ENCODE results near the gene ADH1B.

- TF ChIP-seq POLR2A (IDR thresholded peaks at IDR 0.05) (no peak), CTCF (IDR thresholded peaks at IDR 0.05) (no peak), EP300 (IDR thresholded peaks at IDR 0.05) (no peak)
Measured at GRCh38 chr4:99351487-99351886, 30.3 kb upstream of the ADH1B start.
